GM12878 (cell line): ENCODE measurements around the gene AK8. TPM values are rescaled to one million over a fixed set of nuclear protein-coding genes. Genes with fewer than 3 reads are reported as not detected.

ENCODE experiments used
- ATF7 ChIP-seq: fragments of 450-650 bp; IDR thresholded peaks from 2 replicates; pipeline ENCODE4 v1.6.1; 2016; ENCODE audit warnings: low read depth, mild to moderate bottlenecking
- BCL11A ChIP-seq: IDR thresholded peaks from 2 replicates; pipeline ENCODE4 v1.6.1; 2011; ENCODE audit warnings: low read depth, low read length
- CEBPB ChIP-seq, 2 experiments: fragments of 150-350 bp in 1 of 2; IDR thresholded peaks; 2 replicates each; pipeline ENCODE4 v1.6.1; 2012 to 2014; ENCODE audit warnings: low read depth in 2 of 2, low read length in 2 of 2, borderline replicate concordance in 1 of 2, inconsistent platforms in 1 of 2
- CREM ChIP-seq: IDR thresholded peaks from 2 replicates; pipeline ENCODE4 v1.6.1; 2014; ENCODE audit warnings: antibody characterized with exemption, low read depth
- DPF2 ChIP-seq: fragments of 450-650 bp; IDR thresholded peaks from 2 replicates; pipeline ENCODE4 v1.6.1; 2017; ENCODE audit warnings: mild to moderate bottlenecking
- E4F1 ChIP-seq: fragments of 450-650 bp; IDR thresholded peaks from 2 replicates; pipeline ENCODE4 v1.6.1; 2018; ENCODE audit warnings: borderline replicate concordance, mild to moderate bottlenecking; ENCODE audit not compliant: partially characterized antibody
- EED ChIP-seq: sonication (generic); IDR thresholded peaks from 2 replicates; pipeline ENCODE4 v1.6.1; 2016; ENCODE audit warnings: antibody characterized with exemption, low read depth
- EZH2 ChIP-seq: IDR thresholded peaks from 2 replicates; pipeline ENCODE4 v1.6.1; 2012; ENCODE audit warnings: low read depth, mild to moderate bottlenecking, control low read depth, inconsistent platforms, low read length, borderline replicate concordance; ENCODE audit not compliant: control insufficient read depth
- HDAC2 ChIP-seq: fragments of 200-600 bp; sonication (generic); IDR thresholded peaks from 2 replicates; pipeline ENCODE4 v1.6.1; 2017
- IKZF1 ChIP-seq: fragments of 450-650 bp; conservative IDR thresholded peaks from 2 replicates; pipeline ENCODE4 v1.6.1; 2017; ENCODE audit warnings: antibody characterized with exemption, mild to moderate bottlenecking
- IKZF2 ChIP-seq, 2 experiments: fragments of 450-650 bp; IDR thresholded peaks; 2 replicates each; pipeline ENCODE4 v1.6.1; 2017; ENCODE audit warnings: mild to moderate bottlenecking in 2 of 2, moderate library complexity in 2 of 2
- LARP7 ChIP-seq: fragments of 450-650 bp; IDR thresholded peaks from 2 replicates; pipeline ENCODE4 v1.6.1; 2017; ENCODE audit warnings: mild to moderate bottlenecking
- NBN ChIP-seq: fragments of 450-650 bp; IDR thresholded peaks from 2 replicates; pipeline ENCODE4 v1.6.1; 2016
- NFIC ChIP-seq: IDR thresholded peaks from 2 replicates; pipeline ENCODE4 v1.6.1; 2012; ENCODE audit warnings: low read depth, mild to moderate bottlenecking, inconsistent platforms, low read length, moderate library complexity
- NRF1 ChIP-seq: conservative IDR thresholded peaks from 2 replicates; pipeline ENCODE4 v1.6.1; 2011; ENCODE audit warnings: mild to moderate bottlenecking, low read depth, low read length, improper control_type of control experiment
- POLR2AphosphoS5 ChIP-seq: IDR thresholded peaks from 2 replicates; pipeline ENCODE4 v1.6.1; 2011; ENCODE audit warnings: mild to moderate bottlenecking, low read length, inconsistent platforms
- POU2F2 ChIP-seq: IDR thresholded peaks from 3 replicates; pipeline ENCODE4 v1.6.1; 2011; ENCODE audit warnings: low read depth, mild to moderate bottlenecking, low read length, borderline replicate concordance
- SP1 ChIP-seq: IDR thresholded peaks from one replicate; pipeline ENCODE4 v1.6.1; 2011; ENCODE audit warnings: low read depth, low read length
- SREBF2 ChIP-seq: IDR thresholded peaks from 2 replicates; pipeline ENCODE4 v1.6.1; 2012; ENCODE audit warnings: mild to moderate bottlenecking, low read length
- TBL1XR1 ChIP-seq: IDR thresholded peaks from 2 replicates; pipeline ENCODE4 v1.6.1; 2012; ENCODE audit warnings: low read depth, low read length, improper control_type of control experiment
- TCF3 ChIP-seq: IDR thresholded peaks from 2 replicates; pipeline ENCODE4 v1.6.1; 2012; ENCODE audit warnings: low read depth, mild to moderate bottlenecking, low read length, borderline replicate concordance; ENCODE audit not compliant: insufficient read depth
- YBX1 ChIP-seq: fragments of 450-650 bp; IDR thresholded peaks from 2 replicates; pipeline ENCODE4 v1.6.1; 2016; ENCODE audit warnings: antibody characterized with exemption
- ZNF207 ChIP-seq: fragments of 450-650 bp; IDR thresholded peaks from 2 replicates; pipeline ENCODE4 v1.6.1; 2014; ENCODE audit warnings: antibody characterized with exemption, mild to moderate bottlenecking, borderline replicate concordance
- ZSCAN29 ChIP-seq: fragments of 450-650 bp; IDR thresholded peaks from 2 replicates; pipeline ENCODE4 v1.6.1; 2017; ENCODE audit warnings: mild to moderate bottlenecking, moderate library complexity
- polyA plus RNA-seq, 11 experiments: library from polyadenylated mRNA; depleted of rRNA in 4 of 11; unstranded in 6 of 11; stranded (reverse) in 5 of 11; fragments of >200 nt; fragmentation: Nextera tagmentation in 4 of 11; fragmentation: Illumina TruSeq in 1 of 11; extraction: Ambion mirVana in 4 of 11; extraction: Trizol in 1 of 11; gene quantifications; 1 replicate in 1 of 11; 2 replicates in 10 of 11; pipeline versions ENCODE4 v1.2.1 to v1.2.3, GENCODE V29; 2011 to 2016; ENCODE audit warnings: inconsistent platforms in 2 of 11, missing spikeins in 2 of 11, low read depth in 1 of 11
- total RNA-seq, 4 experiments: library from RNA; depleted of rRNA in 3 of 4; stranded (reverse); fragments of >200 nt in 3 of 4; fragmentation: Illumina TruSeq in 1 of 4; extraction: Trizol in 1 of 4; gene quantifications; 2 replicates each; pipeline versions ENCODE4 v1.2.1 to v1.2.3, GENCODE V29; 2013 to 2021
- TF ChIP-seq, protein P1 (sequence below): IDR thresholded peaks from 2 replicates; pipeline ENCODE4 v1.6.1; 2012; ENCODE audit warnings: low read depth, low read length, improper control_type of control experiment

Gene AK8
- total and polyA plus RNA-seq, 10 of the 15 experiments (the other 5 are each of a cell fraction or from before 2014, with no cell fraction given) = 0.03 to 0.12 (median 0.06) TPM; not detected in 5

GRCh38 chr9:132877824-132878694 lies at the start of gene AK8 (continued):
- TF ChIP-seq E4F1 (no peak), SP1 (peak; percentile 81), LARP7 (peak; percentile 86), IKZF1 (peak; percentile 98), NBN (no peak), CREM (peak; percentile 98), POU2F2 (no peak), EZH2 (no peak), CEBPB (IDR thresholded peaks at IDR 0.05; ENCODE audit: borderline replicate concordance in 1 of 2, low read depth in 2 of 2, low read length in 2 of 2) (no peak), BCL11A (no peak), POLR2AphosphoS5 (no peak), YBX1 (no peak), EED (0 out of 2 replicates have a peak, but pooled peaks have one; percentile 45), SREBF2 (no peak), HDAC2 (no peak), IKZF2 (IDR thresholded peaks at IDR 0.05) (no peak), TCF3 (no peak), NFIC (no peak), ZNF207 (peak; percentile 96; the same call in 1 of the 2 replicates), ATF7 (no peak), TBL1XR1 (no peak), DPF2 (0 out of 2 replicates have a peak, but pooled peaks have one; percentile 44), ZSCAN29 (no peak), NRF1 (no peak)
- TF ChIP-seq, protein P1, sequence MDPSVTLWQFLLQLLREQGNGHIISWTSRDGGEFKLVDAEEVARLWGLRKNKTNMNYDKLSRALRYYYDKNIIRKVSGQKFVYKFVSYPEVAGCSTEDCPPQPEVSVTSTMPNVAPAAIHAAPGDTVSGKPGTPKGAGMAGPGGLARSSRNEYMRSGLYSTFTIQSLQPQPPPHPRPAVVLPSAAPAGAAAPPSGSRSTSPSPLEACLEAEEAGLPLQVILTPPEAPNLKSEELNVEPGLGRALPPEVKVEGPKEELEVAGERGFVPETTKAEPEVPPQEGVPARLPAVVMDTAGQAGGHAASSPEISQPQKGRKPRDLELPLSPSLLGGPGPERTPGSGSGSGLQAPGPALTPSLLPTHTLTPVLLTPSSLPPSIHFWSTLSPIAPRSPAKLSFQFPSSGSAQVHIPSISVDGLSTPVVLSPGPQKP = 0 out of 2 replicates have a peak, but pooled peaks have one; percentile 41
